Smooth muscle cell of the brain vasculature (primary cell): Measurements from ENCODE around the gene BCL7C.
"Not testable (repeated sequence)": the region's sequence is repeated elsewhere in the genome, so short reads cannot be mapped to it uniquely, and the experiment has no call there.

Experiments used
- DNase-seq: peaks from one replicate; pipeline ENCODE4 v3.0.0-alpha.2; 2012; ENCODE audit warnings: low read depth, low spot score

BCL7C gene

DNA sequence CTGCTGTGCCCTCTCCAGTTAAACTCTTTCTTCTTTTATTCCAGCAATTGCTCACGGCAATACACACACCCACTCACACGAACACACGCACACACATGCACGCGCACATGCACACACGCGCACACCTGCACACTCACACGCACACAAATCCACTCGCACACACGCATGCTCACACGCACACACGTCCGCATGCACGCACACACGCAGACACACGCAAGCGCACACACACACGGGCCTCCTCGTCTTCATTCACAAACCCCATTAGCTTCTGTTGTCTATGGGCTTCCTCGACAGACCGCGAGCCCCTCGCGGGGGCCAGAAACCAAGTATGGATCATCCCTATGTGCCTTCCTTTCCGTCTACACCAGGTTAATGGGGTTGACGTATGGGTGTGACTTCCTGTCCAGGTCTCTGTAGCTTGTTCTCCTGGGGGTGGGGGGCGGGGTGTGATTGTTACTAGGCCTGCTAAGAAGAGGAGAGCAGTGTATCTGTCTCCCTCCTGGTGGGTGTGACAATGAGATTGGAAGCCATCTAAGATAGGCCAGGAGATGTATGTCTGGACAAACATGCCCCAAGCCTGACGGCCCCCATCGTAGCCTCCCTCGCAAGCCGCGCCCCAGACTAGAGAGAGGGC is 1.9 kb upstream of the BCL7C start:
- no peak for DNase-seq

DNA sequence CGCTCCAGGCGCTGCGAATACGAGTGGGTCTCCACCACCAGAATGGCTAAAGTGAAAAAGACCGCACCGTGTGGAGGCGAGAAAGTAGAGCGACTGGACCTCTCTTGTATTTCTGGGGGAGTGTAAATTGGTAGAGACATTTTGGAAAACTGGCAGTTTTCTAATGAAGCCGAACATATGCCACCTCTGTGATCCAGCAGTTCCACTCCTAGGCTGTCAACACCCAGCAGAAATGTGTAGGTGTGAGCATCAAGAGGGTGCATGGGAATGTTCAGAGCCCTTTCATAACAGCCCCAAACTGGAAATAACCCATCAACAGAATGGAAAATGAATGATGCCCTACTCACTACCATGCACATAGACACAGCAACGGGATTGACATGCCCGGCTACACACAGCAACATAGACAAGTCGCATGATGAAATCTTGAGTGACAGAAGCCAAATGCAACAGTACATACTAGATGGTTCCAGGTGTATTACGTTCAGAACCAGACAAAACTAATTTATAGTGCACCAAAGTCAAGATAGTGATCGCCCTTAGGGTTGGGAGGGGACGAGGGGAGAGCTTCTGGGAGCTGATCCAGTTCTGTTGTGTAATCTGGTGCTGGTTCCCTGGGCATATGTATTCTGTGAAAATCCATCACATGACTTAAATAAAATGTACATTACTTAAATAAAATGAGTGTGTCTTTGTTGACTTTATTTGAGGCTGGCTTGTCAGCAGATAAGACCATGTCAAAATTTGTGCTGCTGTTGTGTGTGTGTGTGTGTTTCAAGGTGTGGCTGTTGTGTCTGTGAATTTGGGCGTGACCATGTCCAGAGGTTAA is 877 bp upstream of the BCL7C start:
- DNase-seq, result no peak

- DNase-seq, result no peak
These were observed 497 bp downstream of the BCL7C start for GRCh38 chr16:30893417-30893743.

GRCh38 chr16:30892670-30893416 is 1.0 kb downstream of the BCL7C start:
- DNase-seq, result no peak

DNA sequence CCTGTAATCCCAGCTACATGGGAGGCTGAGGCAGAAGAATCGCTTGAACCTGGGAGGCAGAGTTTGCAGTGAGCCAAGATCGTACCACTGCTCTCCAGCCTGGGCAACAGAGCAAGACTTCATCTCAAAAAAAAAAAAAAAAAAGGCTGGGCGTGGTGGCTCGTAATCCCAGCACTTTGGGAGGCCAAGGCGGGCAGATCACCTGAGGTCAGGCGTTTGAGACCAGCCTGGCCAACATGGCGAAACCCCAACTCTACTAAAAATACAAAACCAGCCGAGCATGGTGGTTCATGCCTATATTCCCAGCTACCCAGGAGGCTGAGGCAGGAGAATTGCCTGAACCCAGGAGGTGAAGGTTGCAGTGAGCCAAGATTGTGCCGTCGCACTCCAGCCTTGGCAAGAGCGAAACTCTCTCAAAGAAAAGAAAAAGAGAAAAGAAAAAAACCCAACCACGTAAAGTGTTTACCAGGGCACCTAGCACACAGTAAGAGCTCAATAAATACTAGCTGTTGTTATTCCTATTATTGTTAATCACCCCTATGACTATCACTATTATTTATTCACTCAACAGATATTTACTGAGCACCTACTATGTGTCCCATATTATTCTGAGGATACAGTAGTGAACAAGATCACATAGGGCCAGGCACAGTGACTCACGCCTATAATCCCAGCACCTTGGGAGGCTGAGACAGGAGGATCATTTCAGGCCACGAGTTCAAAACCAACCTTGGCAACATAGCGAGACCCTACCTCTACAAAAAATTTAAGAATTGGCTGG is 2.6 kb downstream of the BCL7C start:
- not testable (repeated sequence) for DNase-seq

DNA sequence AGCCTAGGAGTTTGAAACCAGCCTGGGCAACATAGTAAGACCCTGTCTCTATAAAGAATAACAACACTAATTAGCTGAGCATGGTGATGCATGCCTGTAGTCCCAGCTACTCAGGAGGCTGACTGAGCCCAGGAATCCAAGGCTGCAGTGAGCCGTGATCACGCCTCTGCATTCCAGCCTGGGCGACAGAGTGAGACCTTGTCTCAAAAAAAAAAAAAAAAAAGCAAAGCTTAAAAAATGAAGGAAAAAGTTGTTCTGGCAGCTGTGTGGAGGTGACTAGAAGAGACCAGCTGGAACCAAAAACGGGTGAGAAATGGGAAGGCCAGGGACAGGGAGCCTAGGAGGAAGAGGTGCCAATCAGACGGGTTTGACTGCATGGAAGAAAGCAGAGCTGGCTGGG is 4.2 kb downstream of the BCL7C start:
- no peak for DNase-seq

GRCh38 chr16:30888856-30889499 is 4.9 kb downstream of the BCL7C start:
- no peak for DNase-seq

- DNase-seq, result no peak
These were observed 6.0 kb downstream of the BCL7C start for GRCh38 chr16:30887927-30888326.

DNA sequence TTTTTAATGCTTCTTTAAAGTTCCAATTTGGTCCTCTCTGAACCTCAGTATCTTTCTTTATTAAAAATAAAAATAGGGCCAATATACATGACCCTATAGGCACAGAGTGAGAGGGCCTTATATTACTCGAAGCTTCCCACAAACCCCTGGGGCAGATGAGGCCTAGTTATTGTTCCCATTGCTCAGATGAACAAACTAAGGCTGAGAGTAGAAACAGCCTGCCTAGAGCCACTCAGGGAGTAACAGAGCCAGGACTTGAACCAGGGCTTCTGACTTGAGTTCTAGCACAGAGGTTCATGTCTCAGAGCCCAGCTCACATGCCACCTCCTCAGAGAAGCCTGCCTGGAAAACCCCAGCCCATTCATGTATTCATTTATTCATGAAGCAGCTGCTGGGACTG is 7.7 kb downstream of the BCL7C start:
- DNase-seq, result no peak

GRCh38 chr16:30885196-30885595 is 8.7 kb downstream of the BCL7C start:
- no peak for DNase-seq

- no peak for DNase-seq
These were observed 9.1 kb downstream of the BCL7C start for GRCh38 chr16:30884760-30885159.

DNA sequence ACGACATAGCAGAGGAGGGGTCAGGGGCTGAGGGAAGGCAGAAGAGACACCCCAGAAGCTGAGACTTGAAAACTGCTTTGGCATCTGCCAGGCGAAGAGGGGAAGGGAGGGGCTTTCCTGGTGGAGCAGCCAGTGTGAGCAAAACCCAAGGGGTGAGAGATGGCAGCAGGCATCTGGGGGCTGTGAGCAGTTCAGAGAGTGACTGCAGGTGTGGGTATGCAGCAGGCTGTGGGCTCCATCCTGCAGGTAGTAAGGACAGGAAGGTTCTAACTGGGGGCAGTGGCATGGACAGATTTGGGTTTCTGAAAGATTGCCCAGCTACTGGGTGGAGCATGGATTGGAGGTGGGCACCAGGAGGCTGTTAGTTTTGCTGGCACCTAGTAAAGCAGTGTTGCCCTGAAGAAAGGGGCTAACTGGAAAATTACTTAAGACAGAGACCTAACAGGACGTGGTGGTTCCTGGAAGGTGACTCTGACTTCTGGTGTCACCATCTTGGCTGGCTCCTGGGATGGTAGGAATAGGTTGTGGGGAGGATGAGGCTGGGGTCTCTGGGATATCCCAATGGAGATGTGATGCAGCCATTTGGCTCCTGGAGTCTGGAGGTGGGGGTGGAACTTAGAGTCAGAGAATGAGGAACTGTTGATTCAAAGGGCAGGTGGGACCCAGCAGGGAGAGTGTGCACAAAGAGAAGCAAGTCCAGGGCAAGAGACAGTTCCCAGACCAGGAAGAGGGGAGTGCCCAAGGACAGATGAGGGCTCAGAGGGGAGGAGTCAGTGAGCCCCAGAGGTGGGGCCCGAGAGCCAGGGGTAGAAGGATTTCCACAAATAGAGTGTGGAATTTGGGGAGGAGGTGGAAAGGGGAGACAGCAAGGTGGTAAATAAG is 11.2 kb downstream of the BCL7C start:
- DNase-seq, result no peak

DNA sequence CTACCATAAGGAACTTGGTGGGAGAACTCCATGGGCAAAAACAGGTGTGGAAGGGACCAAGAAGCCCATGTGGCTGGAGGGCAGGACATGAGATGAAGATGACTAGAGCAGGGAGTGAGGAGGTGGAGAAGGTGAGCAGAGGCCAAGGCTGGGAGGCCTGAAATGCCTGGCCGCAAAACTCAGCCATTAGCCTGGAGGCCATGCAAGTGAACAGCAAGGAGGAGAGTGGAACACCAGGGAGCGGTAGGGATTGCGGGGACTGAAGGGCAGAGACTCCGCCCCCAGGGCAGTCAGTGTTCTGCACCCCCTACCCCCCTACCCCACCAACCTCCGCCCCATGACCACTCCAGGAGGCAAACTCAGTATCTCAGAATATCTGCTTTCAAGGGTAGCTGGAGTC is 17.0 kb downstream of the BCL7C start:
- DNase-seq, result no peak

DNA sequence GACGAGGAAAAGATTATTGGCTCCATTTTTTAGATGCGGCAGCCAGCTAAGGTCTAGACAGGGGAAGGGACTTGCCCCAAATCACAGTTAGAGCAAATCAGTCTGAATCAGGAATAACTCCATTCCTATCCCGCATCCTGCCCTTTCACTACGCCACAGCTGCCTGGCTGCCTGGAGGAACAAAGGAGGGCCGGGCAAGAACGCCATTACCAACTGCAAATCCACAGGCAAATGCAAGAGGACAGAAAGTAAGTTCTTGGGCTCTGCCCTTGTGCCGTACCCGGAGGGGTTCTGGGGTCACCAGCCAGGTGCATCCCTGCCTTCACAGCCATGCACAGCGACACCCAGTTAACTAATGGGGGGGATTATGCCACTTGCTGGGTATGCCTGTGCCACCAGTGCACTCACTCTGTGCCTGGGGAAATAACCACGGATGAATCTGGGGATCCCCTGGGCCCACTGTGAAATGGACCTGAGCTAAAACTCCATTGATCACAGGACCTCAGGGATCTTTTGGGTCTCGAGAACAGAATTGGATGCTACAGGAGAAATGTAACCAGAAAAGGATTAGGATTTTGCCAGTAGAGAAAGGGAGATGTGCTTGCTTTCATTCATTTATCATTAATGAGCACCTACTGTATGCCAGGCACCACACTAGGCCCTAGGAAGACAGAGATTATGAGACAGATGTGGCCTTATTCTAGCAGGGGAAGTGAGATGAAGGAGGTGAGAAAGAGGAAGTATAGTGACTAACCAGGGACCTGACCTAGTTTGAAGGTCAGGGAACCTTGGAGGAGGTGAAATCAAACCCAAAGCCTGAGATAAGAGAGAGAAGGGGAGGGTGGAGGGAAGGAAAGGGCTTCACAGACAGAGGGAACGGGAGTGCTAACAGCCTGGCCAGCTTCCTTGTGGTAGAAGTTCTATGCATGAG is 17.7 kb downstream of the BCL7C start:
- no peak for DNase-seq

GRCh38 chr16:30874821-30875717 is 18.8 kb downstream of the BCL7C start:
- peak; percentile 77 for DNase-seq

GRCh38 chr16:30874244-30874820 is 19.5 kb downstream of the BCL7C start:
- DNase-seq, result no peak

GRCh38 chr16:30870904-30871303 is 23.0 kb downstream of the BCL7C start:
- no peak for DNase-seq

DNA sequence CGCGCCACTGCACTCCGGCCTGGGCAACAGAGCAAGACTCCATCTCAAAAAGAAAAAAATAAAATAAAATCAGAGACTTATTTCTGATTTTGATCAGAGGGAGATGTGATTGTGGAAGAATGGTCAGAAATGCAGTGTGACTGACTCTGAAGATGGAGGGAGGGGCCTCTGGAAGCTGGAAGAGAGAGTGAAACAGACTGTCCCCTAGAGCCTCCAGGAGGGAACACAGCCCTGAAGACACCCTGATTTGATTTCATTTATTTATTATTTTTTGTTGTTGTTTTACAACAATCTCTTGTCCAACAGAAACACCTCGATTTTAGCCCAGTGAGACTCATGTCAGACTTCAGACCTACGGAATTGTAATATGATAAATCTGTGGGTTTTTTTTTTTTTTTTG is 26.1 kb downstream of the BCL7C start:
- no peak for DNase-seq
